Head of caudate nucleus (tissue), 42 donors: ENCODE data around the gene HSBP1L1.
"Not testable (repeated sequence)": the region's sequence is repeated elsewhere in the genome, so short reads cannot be mapped to it uniquely, and the experiment has no call there.

Source experiments
- DNase-seq, 42 donors: peaks; one replicate each; pipeline versions ENCODE4 v3.0.0 to v3.0.0-alpha.2; 2020 to 2021; ENCODE audit warnings: mixed read lengths in 7 of 42
- intact Hi-C: fragments of 100-400 bp; cut with DNase I; formaldehyde crosslinking; loops from one replicate; pipeline ENCODE4 v1.15.0; 2022

The HSBP1L1 gene

DNA sequence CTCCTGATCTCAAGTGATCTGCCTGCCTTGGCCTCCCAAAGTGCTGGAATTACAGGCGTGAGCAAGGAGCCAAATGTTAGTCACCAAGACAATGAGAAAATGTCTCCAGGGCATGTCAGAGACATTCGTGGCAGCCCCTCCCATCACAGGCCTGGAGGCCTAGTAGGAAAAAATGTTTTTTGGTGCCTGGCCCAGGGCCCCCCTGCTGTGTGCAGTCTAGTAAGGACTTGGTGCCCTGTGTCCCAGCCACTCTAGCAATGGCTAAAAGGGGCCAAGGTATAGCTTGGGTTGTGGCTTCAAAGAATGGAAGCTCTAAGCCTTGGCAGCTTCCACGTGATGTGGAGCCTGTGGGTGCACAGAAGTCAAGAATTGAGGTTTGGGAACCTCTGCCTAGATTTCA lies 36.4 kb downstream of the HSBP1L1 start:
- DNase-seq, result no peak
- intact Hi-C loops, result no loop called here

DNA sequence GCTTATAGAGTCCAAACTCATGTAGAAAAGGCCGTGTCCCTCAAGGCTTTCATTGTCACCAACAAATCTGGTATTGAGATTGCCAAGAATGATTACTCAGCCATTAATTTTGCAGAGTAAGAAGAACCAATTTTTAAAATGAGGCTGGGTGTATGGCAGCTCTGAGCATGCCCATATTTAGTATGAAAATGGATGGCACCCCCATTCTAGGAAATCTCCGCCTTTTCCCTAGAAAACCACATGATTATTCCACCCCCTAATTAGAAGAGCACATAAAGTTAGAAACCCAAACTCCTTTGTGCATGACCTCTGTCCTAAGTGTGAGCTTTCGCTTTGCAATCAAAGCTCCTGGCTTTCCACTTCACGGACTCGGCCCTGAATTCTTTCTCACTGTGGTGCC lies 38.0 kb downstream of the HSBP1L1 start:
- DNase-seq, result no peak
- intact Hi-C loops, result no loop called here

DNA sequence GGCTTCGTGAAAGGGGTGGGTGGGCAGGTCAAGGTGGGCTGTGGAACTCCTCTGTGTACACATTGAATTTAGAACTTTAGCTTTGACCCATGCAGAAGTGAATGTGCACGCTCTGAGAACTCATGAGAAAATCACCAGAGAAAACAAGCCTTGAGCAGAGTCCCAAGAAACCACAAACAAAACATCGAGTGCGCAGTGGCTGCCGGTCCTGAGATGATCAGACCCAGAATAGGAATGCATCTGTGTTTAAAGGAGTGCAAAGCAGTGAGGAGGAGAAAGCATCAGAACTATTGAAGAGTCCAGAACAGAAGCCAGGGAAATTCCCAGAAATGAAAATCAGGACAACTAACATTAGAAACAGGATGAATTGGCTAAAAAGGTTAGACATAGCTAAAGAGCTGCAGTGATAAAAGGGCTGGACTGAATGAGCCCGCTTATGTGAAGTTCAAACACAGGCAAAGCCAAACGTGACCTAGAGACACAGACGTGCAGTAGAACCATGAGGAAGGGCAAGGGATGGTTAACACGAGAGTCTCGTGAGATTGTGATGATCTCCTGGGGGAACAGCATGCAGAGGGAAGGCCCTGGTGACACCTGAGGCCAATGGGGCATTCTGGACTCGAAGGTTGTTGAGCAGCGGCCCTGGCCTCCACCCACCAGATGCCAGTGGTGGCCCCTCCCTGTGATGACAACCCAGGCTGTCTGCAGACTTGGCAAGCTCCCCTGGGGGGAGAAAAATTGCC lies 40.3 kb downstream of the HSBP1L1 start:
- DNase-seq, result no peak
- intact Hi-C loops, result no loop called here

DNA sequence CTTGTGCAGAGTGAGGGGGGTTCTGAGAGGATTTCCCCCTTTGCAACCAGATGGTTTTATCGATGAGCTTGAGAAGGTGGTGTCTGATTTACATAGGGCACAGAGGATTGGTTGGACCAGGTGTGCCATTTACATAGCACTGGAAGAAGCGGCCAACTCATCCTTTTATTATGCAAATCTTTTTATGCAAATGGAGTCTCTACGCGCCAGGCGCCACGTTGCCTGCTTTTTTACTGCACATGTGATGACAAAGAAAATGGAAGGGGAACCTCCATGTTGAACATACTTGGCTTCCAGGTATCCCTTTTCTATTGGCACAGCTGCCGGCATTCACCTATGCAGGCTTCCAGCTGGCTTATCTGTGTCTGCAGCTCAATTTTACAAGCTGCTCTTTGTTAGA lies 42.3 kb downstream of the HSBP1L1 start:
- intact Hi-C loops, result no loop called here
- peak in 8 of 42 donors; percentile 17 to 44 (median 28) for DNase-seq

DNA sequence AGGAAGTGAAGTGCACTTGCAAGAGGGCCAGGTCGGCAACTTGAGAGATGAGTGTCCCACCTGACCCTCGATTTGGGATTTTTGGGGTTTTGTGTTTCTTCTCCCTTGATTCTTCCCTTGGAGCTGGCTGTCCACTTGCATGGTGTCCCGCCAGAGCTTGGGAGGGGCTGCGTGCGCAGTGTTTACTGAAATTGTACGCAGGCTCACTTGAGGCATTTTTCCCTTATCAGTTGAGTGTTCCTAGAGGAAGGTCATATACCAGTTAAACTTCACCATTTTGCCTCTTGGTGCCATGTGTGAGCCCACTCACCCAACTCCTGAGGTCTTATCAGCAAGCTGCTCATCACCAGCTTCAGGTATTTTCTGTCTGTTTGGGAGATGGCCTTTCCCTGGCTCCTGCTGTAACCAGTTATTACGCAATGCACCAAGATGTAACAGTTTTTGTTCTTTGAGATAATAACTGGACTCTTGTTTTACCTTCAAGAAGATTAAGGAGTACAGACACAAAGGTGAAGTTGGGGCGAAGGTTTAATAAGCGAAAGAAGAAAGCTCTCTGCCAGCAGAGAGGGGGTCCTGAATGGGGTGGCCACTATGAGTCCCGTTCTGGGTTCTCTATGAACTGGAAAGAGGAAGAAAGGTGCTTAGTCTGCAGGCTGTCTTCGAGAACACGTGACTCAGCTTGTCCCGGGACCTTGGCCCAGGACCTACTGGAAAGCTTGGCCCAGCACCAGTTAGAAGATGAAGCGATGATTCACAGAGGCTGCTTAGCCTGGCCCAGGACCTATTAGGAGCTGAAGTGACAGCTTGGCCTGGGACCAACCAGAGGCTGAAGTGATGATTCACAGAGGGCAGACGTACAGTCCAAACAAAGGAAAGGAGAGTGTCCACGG lies 45.5 kb downstream of the HSBP1L1 start:
- intact Hi-C loops, result no loop called here
- peak in 15 of 42 donors; percentile 8 to 86 (median 37) for DNase-seq

DNA sequence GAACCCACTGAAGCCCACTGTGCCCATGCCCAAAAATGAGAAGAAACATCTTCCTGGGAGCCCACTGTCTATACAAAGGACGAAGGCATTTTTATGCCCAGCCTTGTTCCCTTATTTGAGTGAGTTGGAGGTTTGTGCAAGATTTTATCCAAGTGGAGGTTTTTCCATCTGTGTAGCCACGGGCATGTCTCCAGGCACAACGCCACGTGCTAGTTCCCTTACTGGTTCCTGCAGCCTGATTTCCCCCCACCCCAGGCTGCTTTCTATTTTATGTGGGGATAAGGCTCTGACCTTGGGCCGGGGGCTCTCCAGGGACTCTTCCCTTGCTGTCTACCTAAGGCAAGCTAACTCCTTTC lies 46.1 kb downstream of the HSBP1L1 start:
- intact Hi-C loops, result no loop called here
- DNase-seq, result peak in 3 of 42 donors; percentile 13 to 46 (median 16)

DNA sequence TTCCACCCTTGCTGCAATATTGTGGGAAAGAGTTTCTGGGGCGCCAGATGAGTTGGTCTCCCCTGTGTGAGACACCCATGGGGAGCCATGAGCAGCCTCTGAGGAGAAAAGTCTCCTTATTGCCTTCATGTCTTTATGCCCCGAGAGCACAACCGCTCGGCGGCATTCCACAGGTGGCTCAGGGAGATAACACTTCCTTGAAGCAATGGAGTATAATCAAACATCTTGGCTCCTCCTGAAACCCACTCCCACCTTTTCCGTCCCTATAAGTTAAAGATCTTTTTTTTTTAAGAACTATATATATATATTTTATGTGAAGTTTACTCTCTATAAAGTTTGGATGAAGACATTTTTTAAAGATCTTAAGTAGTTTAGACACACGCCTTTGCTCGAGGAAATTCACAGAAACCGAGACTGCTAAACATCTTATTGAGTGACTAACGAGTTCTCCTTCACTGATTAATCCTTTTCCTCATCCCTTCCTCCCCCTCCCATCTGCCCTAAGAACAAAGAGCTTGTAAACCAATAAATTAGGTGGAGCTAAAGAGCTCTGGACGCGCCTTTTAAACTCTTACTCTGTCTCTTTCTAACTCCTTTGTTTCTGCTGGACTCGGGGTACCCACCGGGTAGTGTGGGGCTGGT lies 47.2 kb downstream of the HSBP1L1 start:
- DNase-seq, intact Hi-C loops: not testable (repeated sequence)

DNA sequence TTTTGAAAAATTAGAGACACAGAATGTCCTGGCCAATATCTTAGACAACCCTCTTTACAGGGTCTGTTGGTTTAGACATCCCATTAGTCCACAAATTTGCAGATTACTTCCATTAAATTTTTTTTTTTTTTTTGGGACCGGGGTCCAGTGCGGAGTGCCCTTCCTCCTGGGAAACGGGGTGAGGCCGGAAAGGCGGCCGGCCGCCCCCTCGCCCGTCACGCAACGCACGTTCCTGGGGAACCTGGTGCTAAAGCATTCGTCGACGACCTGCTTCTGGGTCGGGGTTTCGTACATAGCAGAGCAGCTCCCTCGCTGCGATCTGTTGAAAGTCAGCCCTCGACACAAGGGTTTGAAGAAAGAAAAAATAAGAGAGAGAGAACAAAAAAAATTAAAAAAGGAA lies 48.3 kb downstream of the HSBP1L1 start:
- intact Hi-C loops, result no loop called here
- DNase-seq, result no peak
